Measurements from ENCODE around the gene TMEM45A.

- TF ChIP-seq CTCF (IDR thresholded peaks at IDR 0.05) (no peak), POLR2AphosphoS5 (IDR thresholded peaks at IDR 0.05) (no peak)
Observed at GRCh38 chr3:100591411-100591810, 99.0 kb downstream of the TMEM45A start.
